B cell (primary cell): ENCODE results near the gene GFRA3. TPM values are rescaled to one million over a fixed set of nuclear protein-coding genes. Genes with fewer than 3 reads are reported as not detected.

ENCODE experiments used
- ATAC-seq: fragments of 200-7000 bp; cut with Tn5 transposase; one replicate; pipeline ENCODE4 v1.10.0; 2021; ENCODE audit warnings: low read depth, mild to moderate bottlenecking, moderate number of reproducible peaks, moderate library complexity
- CTCF ChIA-PET: fragments of 350-600 bp; sonication (Branson Sonifier 250); formaldehyde crosslinking; loops from one replicate; lab custom pipeline; 2021; ENCODE audit warnings: antibody characterized with exemption, inconsistent platforms; lab: Charles Lee
- POLR2A ChIA-PET: fragments of 350-600 bp; sonication (Branson Sonifier 250); formaldehyde crosslinking; loops from one replicate; lab custom pipeline; 2021; ENCODE audit warnings: antibody characterized with exemption; lab: Charles Lee
- DNase-seq: peaks from one replicate; pipeline ENCODE4 v3.0.0; 2013
- H2AFZ ChIP-seq: 2 replicates; pipeline ENCODE4 v1.6.1; 2012; ENCODE audit warnings: mild to moderate bottlenecking, low read depth, low read length; ENCODE audit not compliant: insufficient read depth, poor library complexity, severe bottlenecking
- H3K27ac ChIP-seq, 2 donors: 1 replicate in 1 of 2; 2 replicates in 1 of 2; pipeline ENCODE4 v1.5.1; 2012 to 2013; ENCODE audit warnings: low read length in 2 of 2, mild to moderate bottlenecking in 2 of 2, moderate library complexity in 1 of 2
- H3K27me3 ChIP-seq, 4 experiments: fragments of 200-600 bp in 1 of 4; sonication (generic) in 1 of 4; replicated peaks in 1 of 4; 1 replicate in 2 of 4; 2 replicates in 2 of 4; pipeline versions ENCODE4 v1.6.1 to v1.7.0; 2013 to 2016; ENCODE audit warnings: low read length in 3 of 4, mild to moderate bottlenecking in 2 of 4, mixed read lengths in 1 of 4, moderate library complexity in 1 of 4; ENCODE audit not compliant: insufficient read depth in 4 of 4, control insufficient read depth in 3 of 4; ENCODE audit errors: control extremely low read depth in 1 of 4
- H3K36me3 ChIP-seq, 2 experiments: replicated peaks in 1 of 2; 1 replicate in 1 of 2; 2 replicates in 1 of 2; pipeline versions ENCODE4 v1.6.1 to v1.7.1; 2013; ENCODE audit warnings: low read length in 1 of 2; ENCODE audit not compliant: insufficient read depth in 2 of 2, control insufficient read depth in 1 of 2; ENCODE audit errors: control extremely low read depth in 1 of 2, extremely low read depth in 1 of 2
- H3K4me1 ChIP-seq, 2 donors: fragments of 200-600 bp in 1 of 2; sonication (generic) in 1 of 2; 1 replicate in 1 of 2; 2 replicates in 1 of 2; pipeline versions ENCODE4 v1.5.1 to v1.6.1; 2013 to 2017; ENCODE audit warnings: low read length in 2 of 2; ENCODE audit not compliant: control insufficient read depth in 2 of 2, insufficient read depth in 2 of 2
- H3K4me2 ChIP-seq: replicated peaks from 2 replicates; pipeline ENCODE3; 2012; ENCODE audit warnings: mild to moderate bottlenecking, low read depth, low read length; ENCODE audit not compliant: poor library complexity, severe bottlenecking
- H3K4me3 ChIP-seq, 5 experiments: fragments of 200-600 bp in 1 of 5; sonication (generic) in 1 of 5; 1 replicate in 3 of 5; 2 replicates in 2 of 5; pipeline versions ENCODE4 v1.5.1 to v1.7.0; 2011 to 2016; ENCODE audit warnings: low read length in 4 of 5, mild to moderate bottlenecking in 4 of 5, low read depth in 2 of 5, control low read depth in 1 of 5, moderate library complexity in 1 of 5; ENCODE audit not compliant: insufficient read depth in 1 of 5; ENCODE audit errors: control extremely low read depth in 1 of 5, extremely low read depth in 1 of 5
- H3K79me2 ChIP-seq: fragments of 200-600 bp; sonication (generic); one replicate; pipeline ENCODE4 v1.6.0; 2016; ENCODE audit warnings: low read length; ENCODE audit not compliant: control insufficient read depth, insufficient read depth
- H3K9ac ChIP-seq: fragments of 200-600 bp; sonication (generic); 2 replicates; pipeline ENCODE4 v1.6.1; 2017; ENCODE audit warnings: mild to moderate bottlenecking, low read length, moderate library complexity
- H3K9me3 ChIP-seq, 3 donors: one replicate each; pipeline versions ENCODE4 v1.6.1 to v1.7.1; 2013; ENCODE audit warnings: low read length in 2 of 3; ENCODE audit not compliant: control insufficient read depth in 2 of 3, insufficient read depth in 1 of 3; ENCODE audit errors: control extremely low read depth in 1 of 3
- H4K20me1 ChIP-seq: 2 replicates; pipeline ENCODE4 v1.6.0; 2012; ENCODE audit warnings: mild to moderate bottlenecking, low read length; ENCODE audit not compliant: insufficient read depth, control insufficient read depth, poor library complexity, severe bottlenecking
- H3K27ac Mint-ChIP-seq: one replicate; pipeline ENCODE4 v1.8.0; 2021; ENCODE audit warnings: mixed read lengths
- H3K27me3 Mint-ChIP-seq: one replicate; pipeline ENCODE4 v1.8.0; 2021; ENCODE audit warnings: mixed read lengths
- H3K4me1 Mint-ChIP-seq: one replicate; pipeline ENCODE4 v1.8.0; 2021; ENCODE audit warnings: mixed read lengths
- H3K4me3 Mint-ChIP-seq: one replicate; pipeline ENCODE4 v1.8.0; 2021; ENCODE audit warnings: mixed read lengths
- H3K9me3 Mint-ChIP-seq: one replicate; pipeline ENCODE4 v1.8.0; 2022; ENCODE audit warnings: mixed read lengths; ENCODE audit not compliant: insufficient read depth
- EZH2 ChIP-seq: IDR thresholded peaks from 2 replicates; pipeline ENCODE4 v1.6.1; 2012; ENCODE audit warnings: borderline replicate concordance, low read depth, mild to moderate bottlenecking, moderate library complexity, low read length; ENCODE audit not compliant: insufficient read depth, poor library complexity, severe bottlenecking
- WGBS: methylation state at CpG from one replicate; pipeline ENCODE4 v1.1.5; 2013; ENCODE audit warnings: missing lambda C conversion rate; ENCODE audit not compliant: insufficient coverage; 5-methylcytosine and 5-hydroxymethylcytosine counted together
- intact Hi-C: fragments of 100-400 bp; cut with micrococcal nuclease; formaldehyde crosslinking; loops from one replicate; pipeline ENCODE4 v1.10.0; 2022
- polyA plus RNA-seq: library from polyadenylated mRNA; depleted of rRNA; stranded (reverse); fragments of >200 nt; gene quantifications from 2 replicates; pipeline ENCODE4 v1.2.3, GENCODE V29; 2012
- total RNA-seq, 2 donors: library from RNA; stranded (reverse); fragments of 120-200 nt in 1 of 2; gene quantifications; 1 replicate in 1 of 2; 2 replicates in 1 of 2; pipeline versions ENCODE4 v1.2.3 to v1.2.4, GENCODE V29; 2013 to 2022
- TF ChIP-seq, protein P1 (sequence below): fragments of 200-600 bp; IDR thresholded peaks from one replicate; pipeline ENCODE4 v1.8.0; 2022; ENCODE audit warnings: antibody characterized with exemption, mild to moderate bottlenecking

GFRA3 gene
- total and polyA plus RNA-seq, 2 donors (not counting 1 experiment from before 2014, with no cell fraction given): not detected

DNA sequence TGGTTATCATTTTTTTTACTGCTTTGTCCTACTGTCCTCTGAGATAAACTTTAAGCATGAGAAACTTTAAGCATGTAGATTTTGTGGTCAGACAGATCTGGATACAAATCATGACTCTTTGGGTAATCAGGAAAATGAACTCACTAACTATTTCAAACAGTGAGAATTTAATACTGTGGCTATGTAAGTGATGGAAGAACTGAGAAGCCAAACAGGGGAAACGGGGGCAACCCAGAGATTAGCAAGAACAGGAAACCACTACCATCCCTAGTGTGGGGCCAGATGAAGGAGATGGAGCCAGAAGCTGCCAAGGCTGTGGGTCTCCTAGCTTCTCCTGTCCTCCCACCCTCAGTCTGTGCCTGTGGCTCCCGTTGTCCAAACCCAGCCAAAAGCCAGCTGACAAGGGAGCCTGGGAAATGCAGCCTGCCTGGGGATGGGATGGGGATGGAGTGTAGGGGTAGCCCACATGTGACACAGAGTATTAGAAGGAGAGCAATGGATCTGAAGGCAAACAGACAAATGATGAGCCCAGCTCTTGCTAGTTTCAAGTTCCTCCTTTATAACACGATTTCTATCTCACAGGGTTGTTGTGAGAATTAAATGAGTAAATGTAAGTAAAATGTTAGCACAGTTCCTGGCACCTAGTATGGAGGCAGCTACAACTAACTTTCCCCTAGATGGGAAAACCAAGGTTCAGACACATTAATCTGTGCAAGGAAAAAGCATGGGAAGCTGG, 33.6 kb downstream of the GFRA3 start:
- peak; percentile 26 for DNase-seq
- H4K20me1 ChIP-seq: no peaks in the 10 kb centered on the region
- H3K79me2 ChIP-seq: no peaks in the 10 kb centered on the region
- intact Hi-C loops: no loop called here
- WGBS: no CpG with 5 or more reads among the region's 3 CpGs
- peaks cover 0 to 50% (median 41%) of the 10 kb centered on the region in 4 experiments for H3K27me3 ChIP-seq
- TF ChIP-seq EZH2: no peak
- TF ChIP-seq, protein P1, sequence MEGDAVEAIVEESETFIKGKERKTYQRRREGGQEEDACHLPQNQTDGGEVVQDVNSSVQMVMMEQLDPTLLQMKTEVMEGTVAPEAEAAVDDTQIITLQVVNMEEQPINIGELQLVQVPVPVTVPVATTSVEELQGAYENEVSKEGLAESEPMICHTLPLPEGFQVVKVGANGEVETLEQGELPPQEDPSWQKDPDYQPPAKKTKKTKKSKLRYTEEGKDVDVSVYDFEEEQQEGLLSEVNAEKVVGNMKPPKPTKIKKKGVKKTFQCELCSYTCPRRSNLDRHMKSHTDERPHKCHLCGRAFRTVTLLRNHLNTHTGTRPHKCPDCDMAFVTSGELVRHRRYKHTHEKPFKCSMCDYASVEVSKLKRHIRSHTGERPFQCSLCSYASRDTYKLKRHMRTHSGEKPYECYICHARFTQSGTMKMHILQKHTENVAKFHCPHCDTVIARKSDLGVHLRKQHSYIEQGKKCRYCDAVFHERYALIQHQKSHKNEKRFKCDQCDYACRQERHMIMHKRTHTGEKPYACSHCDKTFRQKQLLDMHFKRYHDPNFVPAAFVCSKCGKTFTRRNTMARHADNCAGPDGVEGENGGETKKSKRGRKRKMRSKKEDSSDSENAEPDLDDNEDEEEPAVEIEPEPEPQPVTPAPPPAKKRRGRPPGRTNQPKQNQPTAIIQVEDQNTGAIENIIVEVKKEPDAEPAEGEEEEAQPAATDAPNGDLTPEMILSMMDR: no peak
- Mint-ChIP-seq H3K27me3 (peaks cover 47% of the 10 kb centered on the region), H3K4me1 (peaks cover 19% of the 10 kb centered on the region), H3K27ac (no peak overlapping the region), H3K9me3 (no peaks in the 10 kb centered on the region), H3K4me3 (peak overlapping the region; percentile 83)
- no peaks in the 10 kb centered on the region for H3K36me3 ChIP-seq
- H3K9ac ChIP-seq: peak overlapping the region; percentile 62
- H3K27ac ChIP-seq: no peak overlapping the region
- H3K4me3 ChIP-seq: peak overlapping the region in 1 of 5 experiments; percentile 56
- H2AFZ ChIP-seq: no peak overlapping the region
- ATAC-seq: no peak
- ChIA-PET CTCF (interaction anchor here (0.5 kb wide), 1 partner anchor 11 kb away, joined by 3 read pairs; no protein-coding TSS in a partner anchor), POLR2A (interaction anchor here (0.7 kb wide), 1 partner anchor 11 kb away, joined by 7 read pairs; no protein-coding TSS in a partner anchor)
- H3K4me1 ChIP-seq: peaks cover 17 to 21% of the 10 kb centered on the region in 2 donors
- peaks cover 0 to 4% (median 0%) of the 10 kb centered on the region in 3 donors for H3K9me3 ChIP-seq
- peak overlapping the region; percentile 88 for H3K4me2 ChIP-seq

DNA sequence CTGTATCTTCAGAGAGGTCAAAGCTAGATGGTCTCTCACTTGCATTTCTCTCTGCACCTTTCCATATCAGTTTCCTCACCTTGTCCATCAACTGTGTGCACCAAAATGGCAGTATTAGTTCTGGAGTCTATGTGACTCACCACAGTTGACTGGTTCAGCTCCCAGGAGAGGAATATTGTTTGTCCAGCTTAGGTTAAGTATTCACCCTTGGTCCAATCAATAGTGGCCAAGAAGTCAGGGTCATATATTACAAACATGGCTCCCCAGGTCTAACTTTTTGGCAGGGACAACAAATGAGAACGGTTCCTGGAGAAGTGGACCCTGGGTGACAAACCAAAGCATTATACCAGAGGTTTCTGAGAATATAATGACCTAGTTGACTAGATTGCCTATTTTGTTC, 36.4 kb downstream of the GFRA3 start:
- no peaks in the 10 kb centered on the region for H3K9me3 Mint-ChIP-seq
- H3K27me3 Mint-ChIP-seq: peaks cover 38% of the 10 kb centered on the region
- no peak overlapping the region for H3K4me3 ChIP-seq
- H3K4me2 ChIP-seq: no peak overlapping the region
- POLR2A ChIA-PET: no interaction called here
- H3K27ac Mint-ChIP-seq: no peak overlapping the region
- peaks cover 19% of the 10 kb centered on the region for H3K4me1 Mint-ChIP-seq
- no peak for TF ChIP-seq EZH2
- TF ChIP-seq, protein P1: no peak
- H3K27me3 ChIP-seq: peaks cover 0 to 41% (median 35%) of the 10 kb centered on the region in 4 experiments
- no peak for DNase-seq
- peaks cover 17 to 21% of the 10 kb centered on the region in 2 donors for H3K4me1 ChIP-seq
- H4K20me1 ChIP-seq: no peaks in the 10 kb centered on the region
- no peaks in the 10 kb centered on the region for H3K36me3 ChIP-seq
- H2AFZ ChIP-seq: no peak overlapping the region
- no peaks in the 10 kb centered on the region for H3K79me2 ChIP-seq
- WGBS: 100% methylated on average over 1 of the region's 1 CpG
- H3K9me3 ChIP-seq: peaks cover 0 to 4% (median 0%) of the 10 kb centered on the region in 3 donors
- intact Hi-C loops: no loop called here
- no peak for ATAC-seq
- no peak overlapping the region for H3K27ac ChIP-seq
- CTCF ChIA-PET: no interaction called here
- H3K4me3 Mint-ChIP-seq: no peak overlapping the region
- no peak overlapping the region for H3K9ac ChIP-seq
